ENCODE results near the gene C17orf67. TPM values are rescaled to one million over a fixed set of nuclear protein-coding genes. Genes with fewer than 3 reads are reported as not detected.
A peak's percentile ranks its signal among the peaks of the same experiment; 100 is the strongest.

C17orf67 gene
- total and polyA plus RNA-seq, 2 of the 13 experiments (the other 11 are each of a cell fraction or from before 2014, with no cell fraction given), result 0.41 to 0.86 TPM

DNA sequence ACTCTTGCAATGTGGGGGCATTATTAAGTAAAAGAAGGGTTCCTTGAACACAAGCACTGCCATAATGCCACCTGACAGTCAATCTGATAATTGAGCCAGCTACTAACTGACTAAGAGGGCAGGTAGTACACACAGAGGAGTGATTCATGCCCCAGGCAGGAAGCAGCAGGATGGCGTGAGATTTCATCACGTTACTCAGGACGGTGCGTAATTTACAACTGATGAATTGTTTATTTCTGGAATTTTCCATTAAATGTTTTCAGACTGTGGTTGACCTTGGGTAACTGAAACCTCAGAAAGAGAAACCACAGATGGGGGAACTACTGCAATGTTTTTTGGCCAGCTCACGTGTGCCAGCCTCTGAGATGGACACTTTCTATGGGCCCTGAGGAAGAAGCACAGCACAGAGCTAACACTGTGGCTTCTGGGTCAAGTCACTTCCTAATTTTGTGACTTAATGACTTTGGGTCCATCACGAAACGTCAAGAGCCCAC is 46.7 kb downstream of the C17orf67 start (continued):
- TF ChIP-seq ZNF317 (CRISPR knock-in tag; IDR thresholded peaks at IDR 0.05) (no peak), SYNCRIP (IDR thresholded peaks at IDR 0.05; ENCODE audit: insufficient read depth, low read depth, low read length) (no peak), DNMT3B (CRISPR knock-in tag; conservative IDR thresholded peaks at IDR 0.05) (no peak), PPARG (CRISPR knock-in tag; conservative IDR thresholded peaks at IDR 0.05) (no peak), HOXA7 (CRISPR knock-in tag; IDR thresholded peaks at IDR 0.05) (no peak), FOXK1 (CRISPR knock-in tag; IDR thresholded peaks at IDR 0.05; ENCODE audit: borderline replicate concordance, low read depth) (peak; percentile 25; the same call in 1 of the 2 replicates), PAX8 (CRISPR knock-in tag; IDR thresholded peaks at IDR 0.05; ENCODE audit: borderline replicate concordance) (no peak)
- TF ChIP-seq, protein P1, sequence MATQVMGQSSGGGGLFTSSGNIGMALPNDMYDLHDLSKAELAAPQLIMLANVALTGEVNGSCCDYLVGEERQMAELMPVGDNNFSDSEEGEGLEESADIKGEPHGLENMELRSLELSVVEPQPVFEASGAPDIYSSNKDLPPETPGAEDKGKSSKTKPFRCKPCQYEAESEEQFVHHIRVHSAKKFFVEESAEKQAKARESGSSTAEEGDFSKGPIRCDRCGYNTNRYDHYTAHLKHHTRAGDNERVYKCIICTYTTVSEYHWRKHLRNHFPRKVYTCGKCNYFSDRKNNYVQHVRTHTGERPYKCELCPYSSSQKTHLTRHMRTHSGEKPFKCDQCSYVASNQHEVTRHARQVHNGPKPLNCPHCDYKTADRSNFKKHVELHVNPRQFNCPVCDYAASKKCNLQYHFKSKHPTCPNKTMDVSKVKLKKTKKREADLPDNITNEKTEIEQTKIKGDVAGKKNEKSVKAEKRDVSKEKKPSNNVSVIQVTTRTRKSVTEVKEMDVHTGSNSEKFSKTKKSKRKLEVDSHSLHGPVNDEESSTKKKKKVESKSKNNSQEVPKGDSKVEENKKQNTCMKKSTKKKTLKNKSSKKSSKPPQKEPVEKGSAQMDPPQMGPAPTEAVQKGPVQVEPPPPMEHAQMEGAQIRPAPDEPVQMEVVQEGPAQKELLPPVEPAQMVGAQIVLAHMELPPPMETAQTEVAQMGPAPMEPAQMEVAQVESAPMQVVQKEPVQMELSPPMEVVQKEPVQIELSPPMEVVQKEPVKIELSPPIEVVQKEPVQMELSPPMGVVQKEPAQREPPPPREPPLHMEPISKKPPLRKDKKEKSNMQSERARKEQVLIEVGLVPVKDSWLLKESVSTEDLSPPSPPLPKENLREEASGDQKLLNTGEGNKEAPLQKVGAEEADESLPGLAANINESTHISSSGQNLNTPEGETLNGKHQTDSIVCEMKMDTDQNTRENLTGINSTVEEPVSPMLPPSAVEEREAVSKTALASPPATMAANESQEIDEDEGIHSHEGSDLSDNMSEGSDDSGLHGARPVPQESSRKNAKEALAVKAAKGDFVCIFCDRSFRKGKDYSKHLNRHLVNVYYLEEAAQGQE (IDR thresholded peaks at IDR 0.05; ENCODE audit: borderline replicate concordance in 1 of 2, low read depth in 1 of 2, low read length in 2 of 2), result no peak
- TF ChIP-seq, protein P2, sequence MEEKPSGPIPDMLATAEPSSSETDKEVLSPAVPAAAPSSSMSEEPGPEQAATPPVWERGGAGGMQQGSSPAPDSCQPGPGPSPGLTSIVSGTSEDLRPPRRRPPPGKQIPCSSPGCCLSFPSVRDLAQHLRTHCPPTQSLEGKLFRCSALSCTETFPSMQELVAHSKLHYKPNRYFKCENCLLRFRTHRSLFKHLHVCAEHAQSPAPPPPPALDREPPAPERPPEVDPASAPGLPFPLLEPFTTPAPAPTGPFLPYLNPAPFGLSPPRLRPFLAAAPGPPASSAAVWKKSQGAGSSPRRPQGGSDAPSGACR (CRISPR knock-in tag; IDR thresholded peaks at IDR 0.05), result no peak
- TF ChIP-seq, protein P3, sequence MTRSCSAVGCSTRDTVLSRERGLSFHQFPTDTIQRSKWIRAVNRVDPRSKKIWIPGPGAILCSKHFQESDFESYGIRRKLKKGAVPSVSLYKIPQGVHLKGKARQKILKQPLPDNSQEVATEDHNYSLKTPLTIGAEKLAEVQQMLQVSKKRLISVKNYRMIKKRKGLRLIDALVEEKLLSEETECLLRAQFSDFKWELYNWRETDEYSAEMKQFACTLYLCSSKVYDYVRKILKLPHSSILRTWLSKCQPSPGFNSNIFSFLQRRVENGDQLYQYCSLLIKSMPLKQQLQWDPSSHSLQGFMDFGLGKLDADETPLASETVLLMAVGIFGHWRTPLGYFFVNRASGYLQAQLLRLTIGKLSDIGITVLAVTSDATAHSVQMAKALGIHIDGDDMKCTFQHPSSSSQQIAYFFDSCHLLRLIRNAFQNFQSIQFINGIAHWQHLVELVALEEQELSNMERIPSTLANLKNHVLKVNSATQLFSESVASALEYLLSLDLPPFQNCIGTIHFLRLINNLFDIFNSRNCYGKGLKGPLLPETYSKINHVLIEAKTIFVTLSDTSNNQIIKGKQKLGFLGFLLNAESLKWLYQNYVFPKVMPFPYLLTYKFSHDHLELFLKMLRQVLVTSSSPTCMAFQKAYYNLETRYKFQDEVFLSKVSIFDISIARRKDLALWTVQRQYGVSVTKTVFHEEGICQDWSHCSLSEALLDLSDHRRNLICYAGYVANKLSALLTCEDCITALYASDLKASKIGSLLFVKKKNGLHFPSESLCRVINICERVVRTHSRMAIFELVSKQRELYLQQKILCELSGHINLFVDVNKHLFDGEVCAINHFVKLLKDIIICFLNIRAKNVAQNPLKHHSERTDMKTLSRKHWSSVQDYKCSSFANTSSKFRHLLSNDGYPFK (CRISPR knock-in tag; IDR thresholded peaks at IDR 0.05; ENCODE audit: borderline replicate concordance), result no peak
